ENCODE measurements around the gene DACT3.

The DACT3 gene

GRCh38 chr19:46668662-46669061 is 7.7 kb upstream of the DACT3 start:
- DNase-seq (ENCODE audit: low spot score): no peak

GRCh38 chr19:46665072-46665471 is 4.1 kb upstream of the DACT3 start:
- DNase-seq (ENCODE audit: low spot score): no peak

- peak; percentile 86 for DNase-seq (ENCODE audit: low spot score)
Observed at GRCh38 chr19:46661735-46662592, 982 bp upstream of the DACT3 start.

- no peak for DNase-seq (ENCODE audit: low spot score)
Observed at GRCh38 chr19:46660551-46661019, 397 bp downstream of the DACT3 start.

GRCh38 chr19:46660008-46660517 is 919 bp downstream of the DACT3 start:
- DNase-seq (ENCODE audit: low spot score): peak; percentile 38

- peak; percentile 48 for DNase-seq (ENCODE audit: low spot score)
Observed at GRCh38 chr19:46659151-46660007, 1.6 kb downstream of the DACT3 start.

GRCh38 chr19:46656541-46656940 is 4.4 kb downstream of the DACT3 start:
- DNase-seq (ENCODE audit: low spot score): no peak

GRCh38 chr19:46654621-46655152 is 6.3 kb downstream of the DACT3 start:
- no peak for DNase-seq (ENCODE audit: low spot score)

GRCh38 chr19:46650445-46650844 is 10.5 kb downstream of the DACT3 start:
- DNase-seq (ENCODE audit: low spot score): no peak

GRCh38 chr19:46648961-46649960 is 11.7 kb downstream of the DACT3 start:
- DNase-seq (ENCODE audit: low spot score): peak; percentile 63

GRCh38 chr19:46648060-46648960 is 12.7 kb downstream of the DACT3 start:
- DNase-seq (ENCODE audit: low spot score): peak; percentile 30

- no peak for DNase-seq (ENCODE audit: low spot score)
Observed at GRCh38 chr19:46646402-46646801, 14.6 kb downstream of the DACT3 start.

GRCh38 chr19:46644720-46645119 is 16.3 kb downstream of the DACT3 start:
- DNase-seq (ENCODE audit: low spot score): no peak

GRCh38 chr19:46640656-46641055 is 20.3 kb downstream of the DACT3 start:
- DNase-seq (ENCODE audit: low spot score): no peak

- peak; percentile 59 for DNase-seq (ENCODE audit: low spot score)
Observed at GRCh38 chr19:46639358-46640182, 21.4 kb downstream of the DACT3 start.

- no peak for DNase-seq (ENCODE audit: low spot score)
Observed at GRCh38 chr19:46637224-46637623, 23.8 kb downstream of the DACT3 start.

GRCh38 chr19:46635920-46636761 is 24.8 kb downstream of the DACT3 start, which contains the start of gene GNG8:
Gene GNG8 (minus strand): TSS chr19:46636202. CDS start chr19:46634682, 1,520 bp downstream.
- no peak for DNase-seq (ENCODE audit: low spot score)

- no peak for DNase-seq (ENCODE audit: low spot score)
Observed at GRCh38 chr19:46634656-46635218, 26.2 kb downstream of the DACT3 start.
